H9 (cell line): ENCODE data around the gene MSS51. TPM values are rescaled to one million over a fixed set of nuclear protein-coding genes. Genes with fewer than 3 reads are reported as not detected.

Experiments
- DNase-seq: peaks from one replicate; pipeline ENCODE4 v3.0.0-alpha.2; 2017
- H2AFZ ChIP-seq: one replicate; pipeline ENCODE4 v1.6.1; 2013; ENCODE audit warnings: mild to moderate bottlenecking, low read length, control low read depth, moderate library complexity
- H2AK5ac ChIP-seq: 2 replicates; pipeline ENCODE4 v1.6.1; 2013; ENCODE audit warnings: low read length, control low read depth, mixed read lengths; ENCODE audit not compliant: insufficient read length
- H2BK120ac ChIP-seq: one replicate; pipeline ENCODE4 v1.6.1; 2013; ENCODE audit warnings: low read depth, mild to moderate bottlenecking, low read length, control low read depth, inconsistent platforms; ENCODE audit not compliant: poor library complexity, severe bottlenecking
- H2BK12ac ChIP-seq: 2 replicates; pipeline ENCODE4 v1.6.1; 2013; ENCODE audit warnings: low read length, control low read depth, mixed read lengths, low read depth; ENCODE audit not compliant: insufficient read length
- H2BK15ac ChIP-seq: 2 replicates; pipeline ENCODE4 v1.6.1; 2013; ENCODE audit warnings: low read depth, low read length, control low read depth
- H2BK20ac ChIP-seq: one replicate; pipeline ENCODE4 v1.6.1; 2013; ENCODE audit warnings: low read depth, mild to moderate bottlenecking, low read length, control low read depth, inconsistent platforms; ENCODE audit not compliant: poor library complexity, severe bottlenecking
- H2BK5ac ChIP-seq: 2 replicates; pipeline ENCODE4 v1.6.1; 2013; ENCODE audit warnings: low read length, control low read depth, mixed read lengths; ENCODE audit not compliant: insufficient read length
- H3K14ac ChIP-seq: 2 replicates; pipeline ENCODE4 v1.6.1; 2013; ENCODE audit warnings: low read length, control low read depth; ENCODE audit not compliant: insufficient read depth
- H3K18ac ChIP-seq: 2 replicates; pipeline ENCODE4 v1.6.1; 2013; ENCODE audit warnings: low read depth, mild to moderate bottlenecking, mixed read lengths, low read length, control low read depth; ENCODE audit not compliant: insufficient read length
- H3K23ac ChIP-seq: 2 replicates; pipeline ENCODE4 v1.6.1; 2013; ENCODE audit warnings: low read length, control low read depth, mixed read lengths, low read depth; ENCODE audit not compliant: insufficient read length
- H3K23me2 ChIP-seq: 2 replicates; pipeline ENCODE4 v1.6.1; 2013; ENCODE audit warnings: low read depth, mild to moderate bottlenecking, mixed read lengths, low read length, control low read depth; ENCODE audit not compliant: insufficient read length, poor library complexity, severe bottlenecking
- H3K27ac ChIP-seq: 2 replicates; pipeline ENCODE4 v1.5.1; 2013; ENCODE audit warnings: low read length, control low read depth, mixed read lengths, low read depth; ENCODE audit not compliant: insufficient read length
- H3K27me3 ChIP-seq: 2 replicates; pipeline ENCODE4 v1.6.1; 2013; ENCODE audit warnings: low read length, control low read depth, inconsistent platforms; ENCODE audit not compliant: insufficient read depth
- H3K4ac ChIP-seq: 2 replicates; pipeline ENCODE4 v1.6.1; 2013; ENCODE audit warnings: low read depth, mild to moderate bottlenecking, control low read depth, inconsistent platforms, low read length, moderate library complexity
- H3K4me1 ChIP-seq: 2 replicates; pipeline ENCODE4 v1.6.1; 2013; ENCODE audit warnings: low read length, control low read depth, inconsistent platforms; ENCODE audit not compliant: insufficient read depth
- H3K4me2 ChIP-seq: 2 replicates; pipeline ENCODE4 v1.6.1; 2013; ENCODE audit warnings: low read length, control low read depth, mixed read lengths; ENCODE audit not compliant: insufficient read length, insufficient read depth
- H3K56ac ChIP-seq: 2 replicates; pipeline ENCODE4 v1.6.1; 2013; ENCODE audit warnings: low read depth, mild to moderate bottlenecking, mixed read lengths, low read length, control low read depth; ENCODE audit not compliant: insufficient read length
- H3K79me1 ChIP-seq: 2 replicates; pipeline ENCODE4 v1.6.1; 2013; ENCODE audit warnings: low read depth, mild to moderate bottlenecking, moderate library complexity, low read length, control low read depth, inconsistent platforms; ENCODE audit not compliant: insufficient read depth, poor library complexity, severe bottlenecking
- H3K79me2 ChIP-seq: 2 replicates; pipeline ENCODE4 v1.6.1; 2013; ENCODE audit warnings: low read length, control low read depth, inconsistent platforms; ENCODE audit not compliant: insufficient read depth
- H3K9ac ChIP-seq: 2 replicates; pipeline ENCODE4 v1.6.1; 2013; ENCODE audit warnings: low read length, control low read depth, mixed read lengths; ENCODE audit not compliant: insufficient read length; ENCODE audit errors: extremely low read depth
- H3K9me3 ChIP-seq: one replicate; pipeline ENCODE4 v1.6.1; 2013; ENCODE audit warnings: low read depth, low read length, inconsistent platforms; ENCODE audit not compliant: control insufficient read depth
- H3T11ph ChIP-seq: one replicate; pipeline ENCODE4 v1.6.1; 2013; ENCODE audit warnings: mild to moderate bottlenecking, low read length, control low read depth, inconsistent platforms
- H4K20me1 ChIP-seq: one replicate; pipeline ENCODE4 v1.6.1; 2013; ENCODE audit not compliant: control insufficient read depth, insufficient read length, insufficient read depth
- H4K5ac ChIP-seq: 2 replicates; pipeline ENCODE4 v1.6.1; 2013; ENCODE audit warnings: low read depth, mild to moderate bottlenecking, mixed read lengths, low read length, control low read depth; ENCODE audit not compliant: insufficient read length
- H4K8ac ChIP-seq: replicated peaks from 2 replicates; pipeline ENCODE4 v1.6.1; 2013; ENCODE audit warnings: low read length, control low read depth, mixed read lengths, low read depth; ENCODE audit not compliant: insufficient read length
- H4K91ac ChIP-seq: 2 replicates; pipeline ENCODE4 v1.6.1; 2013; ENCODE audit warnings: low read depth, mild to moderate bottlenecking, moderate library complexity, mixed read lengths, low read length, control low read depth; ENCODE audit not compliant: insufficient read length
- H3K27ac Mint-ChIP-seq, 3 experiments: 2 replicates in 2 of 3; 3 replicates in 1 of 3; pipeline ENCODE4 v1.8.0; 2020 to 2021; ENCODE audit warnings: mixed read lengths in 3 of 3, mild to moderate bottlenecking in 1 of 3, moderate library complexity in 1 of 3
- H3K27me3 Mint-ChIP-seq: 2 replicates; pipeline ENCODE4 v1.8.0; 2021; ENCODE audit warnings: low read depth, mild to moderate bottlenecking, moderate library complexity, mixed read lengths
- H3K36me3 Mint-ChIP-seq, 3 experiments: 2 replicates in 2 of 3; 3 replicates in 1 of 3; pipeline ENCODE4 v1.8.0; 2020 to 2021; ENCODE audit warnings: low read depth in 3 of 3, mixed read lengths in 3 of 3; ENCODE audit not compliant: insufficient read depth in 1 of 3
- H3K4me1 Mint-ChIP-seq, 2 experiments: 2 replicates each; pipeline ENCODE4 v1.8.0; 2020; ENCODE audit warnings: mixed read lengths in 2 of 2
- H3K4me3 Mint-ChIP-seq, 2 experiments: 2 replicates in 1 of 2; 3 replicates in 1 of 2; pipeline ENCODE4 v1.8.0; 2020 to 2021; ENCODE audit warnings: mild to moderate bottlenecking in 2 of 2, mixed read lengths in 2 of 2, moderate library complexity in 1 of 2
- H3K9me3 Mint-ChIP-seq, 2 experiments: 2 replicates in 1 of 2; 3 replicates in 1 of 2; pipeline ENCODE4 v1.8.0; 2020; ENCODE audit warnings: mild to moderate bottlenecking in 2 of 2, mixed read lengths in 2 of 2, moderate library complexity in 1 of 2
- WGBS: extraction: QIAGEN DNeasy Blood & Tissue Kit; methylation state at CpG from one replicate; pipeline ENCODE4 v1.1.7; 2013; ENCODE audit warnings: missing lambda C conversion rate, low lambda C conversion rate, mixed read lengths; ENCODE audit not compliant: insufficient read length; ENCODE audit errors: extremely low coverage; 5-methylcytosine and 5-hydroxymethylcytosine counted together
- total RNA-seq: library from RNA; stranded (reverse); gene quantifications from 2 replicates; pipeline ENCODE4 v1.2.1, GENCODE V29; 2021
- TF ChIP-seq, protein P1 (sequence below): fragments of 200-600 bp; sonication (generic); conservative IDR thresholded peaks from 3 replicates; pipeline ENCODE4 v1.8.0; 2021; ENCODE audit warnings: antibody characterized with exemption, mild to moderate bottlenecking

Gene MSS51
- total RNA-seq, 1 experiment from 2014 or later: 1.9 TPM

DNA sequence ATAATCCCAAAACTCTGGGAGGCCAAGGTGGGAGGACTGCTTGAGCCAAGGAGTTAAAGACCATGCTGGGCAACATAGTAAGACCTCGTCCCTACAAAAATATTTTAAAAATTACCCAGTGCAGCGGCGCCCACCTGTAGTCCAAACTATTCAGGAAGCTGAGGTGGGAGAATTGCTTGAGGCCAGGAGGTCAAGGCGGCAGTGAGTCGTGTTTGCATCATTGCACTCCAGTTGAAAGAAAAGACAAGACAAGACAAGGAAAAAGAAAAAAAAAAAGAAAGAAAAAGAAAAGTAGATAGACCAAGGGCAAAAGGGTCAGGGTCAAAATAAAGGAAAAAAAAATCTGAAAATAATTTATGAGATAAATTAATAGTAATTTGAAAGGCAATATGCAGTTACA is 25.3 kb downstream of the MSS51 start:
- Mint-ChIP-seq H3K36me3 (peaks cover 0 to 13% (median 0%) of the 10 kb centered on the region in 3 experiments; a peak in 3 of 7 replicates), H3K4me3 (no peak overlapping the region), H3K4me1 (peaks cover 12 to 21% of the 10 kb centered on the region in 2 experiments), H3K27ac (peak overlapping the region in 2 of 3 experiments; percentile 12 to 17; a peak in 3 of 7 replicates), H3K9me3 (no peaks in the 10 kb centered on the region), H3K27me3 (no peaks in the 10 kb centered on the region)
- Histone ChIP-seq H3K79me2 (peaks cover 11% of the 10 kb centered on the region; the same call in 1 of the 2 replicates), H4K91ac (no peak overlapping the region), H3K27me3 (no peaks in the 10 kb centered on the region), H3K79me1 (peaks cover 8% of the 10 kb centered on the region), H3K18ac (no peak overlapping the region), H2BK12ac (no peak overlapping the region), H3K23me2 (peaks cover 4% of the 10 kb centered on the region), H3K9me3 (no peaks in the 10 kb centered on the region), H4K8ac (no peak overlapping the region), H4K20me1 (no peaks in the 10 kb centered on the region), H4K5ac (no peak overlapping the region), H3T11ph (no peak overlapping the region), H2AFZ (no peak overlapping the region), H2BK20ac (no peak overlapping the region), H3K14ac (no peak overlapping the region), H3K4me1 (no peaks in the 10 kb centered on the region), H2BK5ac (no peak overlapping the region), H3K4ac (no peak overlapping the region), H2BK120ac (no peak overlapping the region), H3K9ac (no peak overlapping the region), H3K56ac (no peak overlapping the region), H2AK5ac (no peak overlapping the region), H3K27ac (no peak overlapping the region), H3K4me2 (no peak overlapping the region), H2BK15ac (no peak overlapping the region), H3K23ac (no peak overlapping the region)
- TF ChIP-seq, protein P1, sequence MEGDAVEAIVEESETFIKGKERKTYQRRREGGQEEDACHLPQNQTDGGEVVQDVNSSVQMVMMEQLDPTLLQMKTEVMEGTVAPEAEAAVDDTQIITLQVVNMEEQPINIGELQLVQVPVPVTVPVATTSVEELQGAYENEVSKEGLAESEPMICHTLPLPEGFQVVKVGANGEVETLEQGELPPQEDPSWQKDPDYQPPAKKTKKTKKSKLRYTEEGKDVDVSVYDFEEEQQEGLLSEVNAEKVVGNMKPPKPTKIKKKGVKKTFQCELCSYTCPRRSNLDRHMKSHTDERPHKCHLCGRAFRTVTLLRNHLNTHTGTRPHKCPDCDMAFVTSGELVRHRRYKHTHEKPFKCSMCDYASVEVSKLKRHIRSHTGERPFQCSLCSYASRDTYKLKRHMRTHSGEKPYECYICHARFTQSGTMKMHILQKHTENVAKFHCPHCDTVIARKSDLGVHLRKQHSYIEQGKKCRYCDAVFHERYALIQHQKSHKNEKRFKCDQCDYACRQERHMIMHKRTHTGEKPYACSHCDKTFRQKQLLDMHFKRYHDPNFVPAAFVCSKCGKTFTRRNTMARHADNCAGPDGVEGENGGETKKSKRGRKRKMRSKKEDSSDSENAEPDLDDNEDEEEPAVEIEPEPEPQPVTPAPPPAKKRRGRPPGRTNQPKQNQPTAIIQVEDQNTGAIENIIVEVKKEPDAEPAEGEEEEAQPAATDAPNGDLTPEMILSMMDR: no peak
- no peak for DNase-seq
- no CpG with 5 or more reads among the region's 5 CpGs for WGBS
